NCI-H2227 treated with DMSO at 0.1 percent for 48 hours (cell line): ENCODE measurements around the gene NPAS3.

Experiments
- DNase-seq: peaks from one replicate; lab custom pipeline; 2025; lab: John Stamatoyannopoulos, UW

The NPAS3 gene

GRCh38 chr14:33381717-33382116 lies 443.0 kb downstream of the NPAS3 start:
- DNase-seq = peak; percentile 73

- no peak for DNase-seq
Measured at GRCh38 chr14:33386140-33386539, 447.5 kb downstream of the NPAS3 start.

GRCh38 chr14:33386781-33387180 lies 448.1 kb downstream of the NPAS3 start:
- DNase-seq = no peak

GRCh38 chr14:33390335-33390734 lies 451.7 kb downstream of the NPAS3 start:
- DNase-seq = no peak

GRCh38 chr14:33393231-33393894 lies 454.7 kb downstream of the NPAS3 start:
- no peak for DNase-seq

- DNase-seq = no peak
Measured at GRCh38 chr14:33393895-33394368, 455.3 kb downstream of the NPAS3 start.

- no peak for DNase-seq
Measured at GRCh38 chr14:33401311-33401710, 462.6 kb downstream of the NPAS3 start.

- DNase-seq = no peak
Measured at GRCh38 chr14:33402604-33403003, 463.9 kb downstream of the NPAS3 start.

GRCh38 chr14:33404054-33404453 lies 465.4 kb downstream of the NPAS3 start:
- DNase-seq = no peak

GRCh38 chr14:33404964-33405574 lies 466.4 kb downstream of the NPAS3 start:
- DNase-seq = no peak

- peak; percentile 68 for DNase-seq
Measured at GRCh38 chr14:33406766-33407165, 468.1 kb downstream of the NPAS3 start.

GRCh38 chr14:33408291-33408690 lies 469.6 kb downstream of the NPAS3 start:
- DNase-seq = no peak

GRCh38 chr14:33412450-33412849 lies 473.8 kb downstream of the NPAS3 start:
- no peak for DNase-seq

- DNase-seq = no peak
Measured at GRCh38 chr14:33413381-33413780, 474.7 kb downstream of the NPAS3 start.

- no peak for DNase-seq
Measured at GRCh38 chr14:33414041-33414440, 475.4 kb downstream of the NPAS3 start.

GRCh38 chr14:33420051-33420627 lies 481.5 kb downstream of the NPAS3 start:
- peak; percentile 11 for DNase-seq

- no peak for DNase-seq
Measured at GRCh38 chr14:33430414-33431035, 491.8 kb downstream of the NPAS3 start.

- DNase-seq = peak; percentile 19
Measured at GRCh38 chr14:33432407-33433023, 493.8 kb downstream of the NPAS3 start.

GRCh38 chr14:33433396-33433795 lies 494.7 kb downstream of the NPAS3 start:
- DNase-seq = no peak

GRCh38 chr14:33435911-33436689 lies 497.4 kb downstream of the NPAS3 start:
- no peak for DNase-seq

- no peak for DNase-seq
Measured at GRCh38 chr14:33441633-33442032, 503.0 kb downstream of the NPAS3 start.

GRCh38 chr14:33444136-33444535 lies 505.5 kb downstream of the NPAS3 start:
- no peak for DNase-seq
